Omental fat pad (tissue), 4 donors: ENCODE measurements around the gene VIM. TPM values are rescaled to one million over a fixed set of nuclear protein-coding genes. Genes with fewer than 3 reads are reported as not detected.
A peak's percentile ranks its signal among the peaks of the same experiment; 100 is the strongest.

ENCODE experiments used
- ATAC-seq: fragments of 150-250 bp; one replicate; pipeline ENCODE4 v1.9.1; 2016; ENCODE audit warnings: mild to moderate bottlenecking, moderate library complexity; ENCODE audit not compliant: low FRiP score
- DNase-seq: peaks from one replicate; pipeline ENCODE4 v3.0.0-alpha.2; 2019; ENCODE audit warnings: low spot score
- total RNA-seq, 4 donors: library from RNA; depleted of rRNA; stranded (reverse); fragments of >200 nt; gene quantifications; one replicate each; pipeline ENCODE4 v1.1.0, GENCODE V29; 2016
- TF ChIP-seq, protein P1 (sequence below), 3 donors: fragments of 450-650 bp; IDR thresholded peaks; one replicate each; pipeline ENCODE4 v1.5.1; 2016 to 2017; ENCODE audit warnings: antibody characterized with exemption in 3 of 3, mild to moderate bottlenecking in 3 of 3, moderate library complexity in 2 of 3

Gene VIM
- total RNA-seq, 4 donors from 2014 or later: 3,307 to 6,426 (median 5,180) TPM

DNA sequence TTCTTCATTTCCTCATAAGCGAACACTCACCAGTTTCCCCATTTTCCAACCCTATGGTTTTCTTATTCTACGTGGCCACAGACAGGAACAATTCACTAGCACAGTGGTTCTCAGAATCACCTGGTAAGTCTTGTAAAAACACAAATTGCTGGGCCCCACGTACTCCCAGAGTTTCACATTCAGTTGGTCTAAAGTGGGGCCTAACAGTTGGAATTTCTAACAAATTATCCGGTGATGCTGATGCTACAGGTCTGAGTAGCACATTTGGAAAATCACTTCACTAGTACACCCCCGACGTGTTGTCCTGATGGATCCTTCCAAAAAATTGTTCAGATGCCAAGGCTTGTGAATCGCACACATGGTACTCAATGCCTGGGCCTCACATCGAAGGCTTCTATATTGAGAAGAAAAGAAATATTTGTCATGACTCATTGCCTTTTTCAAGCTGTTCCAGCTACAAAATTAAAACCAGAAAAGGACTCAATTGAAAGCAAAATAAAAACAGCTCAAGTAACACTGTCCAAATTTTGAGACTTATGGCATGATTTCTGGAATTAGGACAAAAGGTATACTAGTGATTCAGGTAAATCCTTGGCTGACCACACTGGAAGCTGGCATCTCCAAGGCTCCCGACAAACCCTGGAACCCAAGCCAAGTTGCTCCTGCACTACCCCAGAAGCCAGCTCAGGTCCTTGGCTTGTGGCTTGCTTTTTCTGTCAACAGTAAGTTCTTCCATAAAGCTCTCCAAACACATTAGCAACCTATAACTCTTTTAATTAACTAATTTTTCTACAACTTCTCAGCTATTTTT lies 12.9 kb upstream of the VIM start:
- DNase-seq: no peak
- no peak for ATAC-seq
- TF ChIP-seq, protein P1, sequence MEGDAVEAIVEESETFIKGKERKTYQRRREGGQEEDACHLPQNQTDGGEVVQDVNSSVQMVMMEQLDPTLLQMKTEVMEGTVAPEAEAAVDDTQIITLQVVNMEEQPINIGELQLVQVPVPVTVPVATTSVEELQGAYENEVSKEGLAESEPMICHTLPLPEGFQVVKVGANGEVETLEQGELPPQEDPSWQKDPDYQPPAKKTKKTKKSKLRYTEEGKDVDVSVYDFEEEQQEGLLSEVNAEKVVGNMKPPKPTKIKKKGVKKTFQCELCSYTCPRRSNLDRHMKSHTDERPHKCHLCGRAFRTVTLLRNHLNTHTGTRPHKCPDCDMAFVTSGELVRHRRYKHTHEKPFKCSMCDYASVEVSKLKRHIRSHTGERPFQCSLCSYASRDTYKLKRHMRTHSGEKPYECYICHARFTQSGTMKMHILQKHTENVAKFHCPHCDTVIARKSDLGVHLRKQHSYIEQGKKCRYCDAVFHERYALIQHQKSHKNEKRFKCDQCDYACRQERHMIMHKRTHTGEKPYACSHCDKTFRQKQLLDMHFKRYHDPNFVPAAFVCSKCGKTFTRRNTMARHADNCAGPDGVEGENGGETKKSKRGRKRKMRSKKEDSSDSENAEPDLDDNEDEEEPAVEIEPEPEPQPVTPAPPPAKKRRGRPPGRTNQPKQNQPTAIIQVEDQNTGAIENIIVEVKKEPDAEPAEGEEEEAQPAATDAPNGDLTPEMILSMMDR (IDR thresholded peaks at IDR 0.05): no peak

DNA sequence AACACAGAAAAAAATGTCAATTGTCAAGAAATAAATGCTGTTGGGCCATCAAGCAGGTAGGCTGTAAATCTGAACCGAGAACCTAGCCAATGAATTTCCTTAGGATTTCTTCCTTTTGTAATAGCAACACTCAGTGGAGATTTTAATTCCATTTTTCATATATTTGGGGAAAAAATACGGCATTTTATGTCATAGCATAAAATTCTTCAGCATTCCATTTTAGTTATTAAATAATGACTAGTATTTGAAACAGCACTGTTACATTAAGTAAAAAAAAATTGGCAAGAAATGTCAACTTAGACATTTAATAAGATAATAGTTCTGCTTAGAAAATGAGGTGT lies 12.3 kb upstream of the VIM start:
- DNase-seq: no peak
- no peak for ATAC-seq

DNA sequence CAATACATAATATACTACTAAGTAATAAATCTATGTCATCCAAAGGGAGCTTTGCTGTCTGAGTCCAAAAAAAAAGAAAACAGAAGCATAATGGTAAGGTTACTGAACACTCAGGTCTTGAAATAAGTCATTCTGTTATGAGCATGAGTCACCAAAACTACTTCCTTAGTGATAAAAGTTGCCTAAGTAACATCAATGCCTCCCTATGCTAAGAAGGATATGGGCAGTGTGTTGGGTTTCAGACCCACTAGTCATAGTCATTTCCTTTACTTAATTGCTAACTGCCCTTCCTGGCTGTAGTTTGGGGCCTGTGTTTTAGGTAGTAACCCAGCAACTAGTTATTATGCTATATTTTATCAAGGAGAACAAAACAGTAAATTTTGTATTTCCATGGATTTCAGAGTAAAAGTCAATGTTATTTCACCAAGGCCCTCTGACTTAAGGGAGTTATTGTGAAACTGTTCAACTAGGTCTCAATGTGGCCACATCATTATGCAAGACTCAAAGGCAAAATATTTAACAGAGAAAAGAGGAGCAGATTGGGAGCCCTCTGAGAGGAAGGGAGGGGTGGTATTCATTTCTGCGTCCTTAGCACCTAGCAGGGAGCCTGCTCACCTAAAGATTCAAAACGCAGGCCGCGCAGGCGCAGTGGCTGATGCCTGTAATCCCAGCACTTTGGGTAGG lies 11.7 kb upstream of the VIM start:
- ATAC-seq (peak; percentile 92), DNase-seq (no peak)
- TF ChIP-seq, protein P1 (IDR thresholded peaks at IDR 0.05): no peak

More for the DNA sequence above, 12.3 kb upstream of the VIM start:
- TF ChIP-seq, protein P1 (IDR thresholded peaks at IDR 0.05): no peak

DNA sequence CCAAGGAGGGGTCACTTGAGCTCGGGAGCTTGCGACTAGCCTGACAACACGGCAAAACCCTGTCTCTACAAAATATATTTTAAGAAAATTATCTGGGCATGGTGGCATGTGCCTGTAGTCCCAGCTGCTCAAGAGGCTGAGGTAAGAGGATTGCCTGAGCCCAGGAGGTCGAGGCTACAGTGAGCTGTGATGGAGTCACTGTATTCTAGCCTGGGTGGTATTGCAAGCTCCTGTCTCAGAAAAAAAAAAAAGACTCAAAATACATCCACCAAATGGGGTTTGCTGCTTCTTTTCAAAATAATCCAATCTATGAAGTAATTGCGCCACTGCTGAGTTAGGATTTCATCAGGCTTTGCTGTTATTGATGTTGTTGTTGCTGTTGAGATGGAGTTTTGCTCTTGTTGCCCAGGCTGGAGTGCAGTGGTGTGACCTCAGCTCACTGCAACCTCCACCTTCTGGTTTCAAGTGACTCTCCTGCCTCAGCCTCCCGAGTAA lies 11.1 kb upstream of the VIM start:
- TF ChIP-seq, protein P1 (IDR thresholded peaks at IDR 0.05): no peak
- DNase-seq (no peak), ATAC-seq (no peak)

DNA sequence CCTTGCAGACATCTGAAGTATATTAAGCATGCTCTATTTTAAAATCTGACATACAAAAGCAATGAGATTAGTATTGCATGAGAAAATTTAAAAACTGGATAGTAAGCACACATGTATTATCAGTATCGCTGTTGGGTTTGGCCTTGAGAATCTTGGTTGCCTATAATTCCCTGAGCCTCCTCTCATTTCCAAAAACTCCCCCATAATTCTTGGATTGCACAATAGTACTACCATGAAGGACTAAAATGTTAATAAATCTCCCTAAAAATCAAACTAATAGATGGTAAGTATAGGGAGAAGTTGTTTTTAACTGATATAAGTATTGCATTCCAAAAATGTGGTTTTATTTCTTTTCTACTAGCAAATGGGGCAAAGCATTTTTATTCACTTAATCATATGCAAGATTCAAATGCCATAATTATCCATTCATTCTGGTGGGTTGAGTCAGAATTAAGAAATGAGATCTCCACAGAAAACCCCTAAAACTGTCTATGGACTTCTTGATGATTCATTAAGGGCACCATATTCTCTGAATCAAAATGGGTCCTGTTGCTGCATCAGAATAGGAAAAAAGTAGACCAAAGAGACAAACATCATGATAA lies 10.3 kb upstream of the VIM start:
- TF ChIP-seq, protein P1 (IDR thresholded peaks at IDR 0.05): no peak
- no peak for DNase-seq
- ATAC-seq: peak; percentile 39

DNA sequence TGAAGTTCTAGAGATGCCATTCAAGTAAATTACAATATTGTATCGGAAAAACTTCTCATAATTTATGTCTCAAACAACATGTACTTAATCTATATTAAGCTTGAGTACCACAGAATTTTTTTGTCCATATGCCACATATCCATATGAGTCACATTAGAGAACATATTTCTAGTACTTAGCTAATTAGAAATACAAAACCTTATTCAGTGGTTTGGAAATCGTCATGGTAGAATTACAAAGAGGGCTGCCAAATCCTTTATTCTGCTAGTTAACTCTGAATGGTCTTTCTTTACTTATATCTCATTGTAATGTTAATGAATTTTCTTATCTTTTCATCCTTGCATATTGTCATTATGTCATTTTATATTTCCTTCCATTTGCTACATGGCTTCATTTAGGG lies 9.0 kb upstream of the VIM start:
- ATAC-seq: no peak
- TF ChIP-seq, protein P1 (IDR thresholded peaks at IDR 0.05): no peak

More for the DNA sequence above, 9.0 kb upstream of the VIM start:
- DNase-seq: no peak
